Erythroblast (primary cell): ENCODE measurements around the gene SAMD1.

Experiments used
- DNase-seq, 2 experiments: peaks; one replicate each; lab custom pipeline; 2025; lab: John Stamatoyannopoulos, UW
- GATA1 ChIP-seq: IDR thresholded peaks from 2 replicates; pipeline ENCODE4 v1.6.1; 2011; ENCODE audit warnings: low read depth, mild to moderate bottlenecking, control low read depth, low read length, moderate library complexity
- POLR2A ChIP-seq: IDR thresholded peaks from 2 replicates; pipeline ENCODE4 v1.6.1; 2011; ENCODE audit warnings: mild to moderate bottlenecking, low read length

SAMD1 gene

GRCh38 chr19:14070268-14071050, 20.1 kb downstream of the SAMD1 start:
- no peak for DNase-seq
- TF ChIP-seq POLR2A (no peak), GATA1 (no peak)

GRCh38 chr19:14066134-14066533, 24.4 kb downstream of the SAMD1 start:
- DNase-seq, result no peak

GRCh38 chr19:14063105-14063504, 27.4 kb downstream of the SAMD1 start:
- DNase-seq, result no peak
- TF ChIP-seq GATA1, result no peak
- no peak for TF ChIP-seq POLR2A

More at GRCh38 chr19:14066134-14066533, 24.4 kb downstream of the SAMD1 start:
- no peak for TF ChIP-seq GATA1
- TF ChIP-seq POLR2A, result no peak

- TF ChIP-seq GATA1, result no peak
- no peak for TF ChIP-seq POLR2A
- DNase-seq, result no peak
These were observed 28.0 kb downstream of the SAMD1 start for GRCh38 chr19:14062558-14062855.

- no peak for DNase-seq
- TF ChIP-seq GATA1, result no peak
- no peak for TF ChIP-seq POLR2A
These were observed 28.6 kb downstream of the SAMD1 start, which contains the start of gene PALM3 for GRCh38 chr19:14061751-14062557. Gene PALM3, minus strand, starts transcription at chr19:14062076. Its CDS starts 96 bp downstream, at chr19:14061980.

- TF ChIP-seq GATA1 (no peak), POLR2A (no peak)
- DNase-seq, result peak in 1 of 2 experiments; percentile 23
These were observed 29.3 kb downstream of the SAMD1 start for GRCh38 chr19:14061081-14061749.

GRCh38 chr19:14059652-14060155, 30.8 kb downstream of the SAMD1 start:
- DNase-seq, result peak; percentile 74 to 89

GRCh38 chr19:14059093-14059480, 31.5 kb downstream of the SAMD1 start:
- peak; percentile 51 to 66 for DNase-seq
- no peak for TF ChIP-seq POLR2A
- no peak for TF ChIP-seq GATA1

More at GRCh38 chr19:14059652-14060155, 30.8 kb downstream of the SAMD1 start:
- TF ChIP-seq POLR2A (no peak), GATA1 (no peak)

- TF ChIP-seq GATA1 (no peak), POLR2A (no peak)
- DNase-seq, result no peak
These were observed 32.1 kb downstream of the SAMD1 start for GRCh38 chr19:14058182-14059092.

- no peak for DNase-seq
- TF ChIP-seq POLR2A, result no peak
- no peak for TF ChIP-seq GATA1
These were observed 33.7 kb downstream of the SAMD1 start for GRCh38 chr19:14056741-14057356.

- TF ChIP-seq POLR2A (no peak), GATA1 (no peak)
- DNase-seq, result no peak
These were observed 34.4 kb downstream of the SAMD1 start for GRCh38 chr19:14056069-14056666.

GRCh38 chr19:14055396-14055795, 35.2 kb downstream of the SAMD1 start:
- TF ChIP-seq POLR2A (no peak), GATA1 (no peak)
- no peak for DNase-seq
